Measurements from ENCODE around the gene FBXL7. TPM values are rescaled to one million over a fixed set of nuclear protein-coding genes. Genes with fewer than 3 reads are reported as not detected.

The FBXL7 gene
- total and polyA plus RNA-seq, 2 of the 8 experiments (the other 6 are each of a cell fraction or from before 2014, with no cell fraction given) = 17.7 to 17.8 TPM

GRCh38 chr5:15515229-15515628 lies 15.2 kb downstream of the FBXL7 start:
- H4K20me1 ChIP-seq (replicated peaks in 1 of 2; ENCODE audit: control insufficient read depth in 1 of 2, insufficient read depth in 2 of 2, low read length in 2 of 2) = peaks cover 0 to 1% of the 10 kb centered on the region in 2 experiments
- H4K8ac ChIP-seq (ENCODE audit: extremely low read depth, insufficient read depth, low read length) = no peak overlapping the region
- ChIA-PET CTCF (ENCODE audit: partially characterized antibody) (interaction anchor here (0.6 to 1.5 kb wide), 6 partner anchors 8 to 1119 kb away, joined by 3 to 4 read pairs (median 4); no protein-coding TSS in a partner anchor), POLR2A (ENCODE audit: partially characterized antibody) (interaction anchor here (1.8 kb wide), 1 partner anchor 10 kb away, joined by 7 read pairs; no protein-coding TSS in a partner anchor)
- H3K4me2 ChIP-seq (ENCODE audit: insufficient read depth in 1 of 2, low read depth in 2 of 2, low read length in 2 of 2) = no peak overlapping the region
- FAIRE-seq = no peak
- TF ChIP-seq CHD1 (IDR thresholded peaks at IDR 0.05; ENCODE audit: low read depth, low read length) = no peak
- TF ChIP-seq RAD21 (IDR thresholded peaks at IDR 0.05 in 1 of 2, conservative IDR thresholded peaks at IDR 0.05 in 1 of 2; ENCODE audit: low read depth in 2 of 2, low read length in 2 of 2) = peak; percentile 12 to 36; a peak in 1 of 4 replicates
- TF ChIP-seq SIN3A (conservative IDR thresholded peaks at IDR 0.05 in 1 of 2, IDR thresholded peaks at IDR 0.05 in 1 of 2; ENCODE audit: low read depth in 1 of 2, low read length in 2 of 2) = no peak
- TF ChIP-seq ATF2 (IDR thresholded peaks at IDR 0.05; ENCODE audit: low read length) = no peak
- H2BK20ac ChIP-seq (ENCODE audit: low read length) = no peak overlapping the region
- no peak overlapping the region for H3K56ac ChIP-seq (replicated peaks; ENCODE audit: insufficient read length, low read depth, low read length)
- no peak overlapping the region for H2BK12ac ChIP-seq (ENCODE audit: low read depth, low read length)
- H4K5ac ChIP-seq (ENCODE audit: insufficient read length, low read depth, low read length) = no peak overlapping the region
- WGBS, 2 experiments (ENCODE audit: extremely low coverage in 1 of 2, insufficient coverage in 1 of 2, insufficient read length in 1 of 2, insufficient replicate concordance in 2 of 2, low coverage in 1 of 2, low lambda C conversion rate in 2 of 2, missing lambda C conversion rate in 1 of 2) = 76% methylated on average over 1 of the region's 1 CpG; no CpG with 5 or more reads in 1 of the 2 experiments
- H4K91ac ChIP-seq (replicated peaks; ENCODE audit: insufficient read length, low read length) = no peak overlapping the region
- H3K9me3 ChIP-seq (ENCODE audit: insufficient read depth in 2 of 2, low read depth in 1 of 2, low read length in 1 of 2) = no peaks in the 10 kb centered on the region
- no peak overlapping the region for H2BK15ac ChIP-seq (ENCODE audit: low read length)
- H3K4me3 ChIP-seq (ENCODE audit: extremely low read depth in 1 of 4, insufficient read depth in 2 of 4, low read depth in 3 of 4, low read length in 4 of 4) = no peak overlapping the region
- no peaks in the 10 kb centered on the region for H3K27me3 ChIP-seq (replicated peaks in 1 of 4; ENCODE audit: control insufficient read depth in 3 of 4, extremely low read depth in 1 of 4, insufficient read depth in 3 of 4, low read length in 3 of 4)
- H3K79me1 ChIP-seq (ENCODE audit: low read depth, low read length) = no peaks in the 10 kb centered on the region; the same call in 1 of the 2 replicates
- H3K36me3 ChIP-seq (ENCODE audit: control insufficient read depth in 2 of 4, insufficient read depth in 4 of 4, low read length in 3 of 4) = no peaks in the 10 kb centered on the region
- H3K27ac ChIP-seq (ENCODE audit: low read depth, low read length) = no peak overlapping the region
- H3K23me2 ChIP-seq (ENCODE audit: low read depth, low read length) = no peaks in the 10 kb centered on the region
- H2BK5ac ChIP-seq (ENCODE audit: low read depth, low read length) = no peak overlapping the region
- H3K9ac ChIP-seq (replicated peaks in 1 of 4; ENCODE audit: extremely low read depth in 1 of 4, low read depth in 3 of 4, low read length in 3 of 4) = no peak overlapping the region
- no peak for DNase-seq (ENCODE audit: low read depth in 1 of 2, low spot score in 2 of 2)
- H2AFZ ChIP-seq (ENCODE audit: low read length) = no peak overlapping the region
- H2BK120ac ChIP-seq (replicated peaks; ENCODE audit: low read depth, low read length) = no peak overlapping the region
- H3K18ac ChIP-seq (ENCODE audit: extremely low read depth, low read length) = no peak overlapping the region
- H3K4me1 ChIP-seq (replicated peaks in 1 of 4; ENCODE audit: control insufficient read depth in 3 of 4, insufficient read depth in 4 of 4, low read length in 3 of 4) = peaks cover 0 to 2% (median 0%) of the 10 kb centered on the region in 4 experiments; a peak in 2 of 7 replicates
- H2AK5ac ChIP-seq (ENCODE audit: low read depth, low read length) = no peak overlapping the region
- H3K4ac ChIP-seq (replicated peaks; ENCODE audit: insufficient read length, low read depth, low read length) = no peak overlapping the region
- H3K14ac ChIP-seq (ENCODE audit: insufficient read length) = no peak overlapping the region
- H3K23ac ChIP-seq (ENCODE audit: insufficient read length) = no peak overlapping the region
- peaks cover 0 to 58% of the 10 kb centered on the region in 2 experiments; a peak in 2 of 4 replicates for H3K79me2 ChIP-seq (ENCODE audit: control insufficient read depth in 1 of 2, insufficient read depth in 2 of 2, low read length in 2 of 2)

Data from H1 (cell line).